GM21723 (cell line): ENCODE results near the gene RUSF1.

Experiments
- ATAC-seq: cut with Tn5 transposase; IDR thresholded peaks from one replicate; pipeline ENCODE4 v1.9.1; 2021; ENCODE audit warnings: mild to moderate bottlenecking, moderate library complexity; ENCODE audit not compliant: unreplicated experiment

Gene RUSF1

DNA sequence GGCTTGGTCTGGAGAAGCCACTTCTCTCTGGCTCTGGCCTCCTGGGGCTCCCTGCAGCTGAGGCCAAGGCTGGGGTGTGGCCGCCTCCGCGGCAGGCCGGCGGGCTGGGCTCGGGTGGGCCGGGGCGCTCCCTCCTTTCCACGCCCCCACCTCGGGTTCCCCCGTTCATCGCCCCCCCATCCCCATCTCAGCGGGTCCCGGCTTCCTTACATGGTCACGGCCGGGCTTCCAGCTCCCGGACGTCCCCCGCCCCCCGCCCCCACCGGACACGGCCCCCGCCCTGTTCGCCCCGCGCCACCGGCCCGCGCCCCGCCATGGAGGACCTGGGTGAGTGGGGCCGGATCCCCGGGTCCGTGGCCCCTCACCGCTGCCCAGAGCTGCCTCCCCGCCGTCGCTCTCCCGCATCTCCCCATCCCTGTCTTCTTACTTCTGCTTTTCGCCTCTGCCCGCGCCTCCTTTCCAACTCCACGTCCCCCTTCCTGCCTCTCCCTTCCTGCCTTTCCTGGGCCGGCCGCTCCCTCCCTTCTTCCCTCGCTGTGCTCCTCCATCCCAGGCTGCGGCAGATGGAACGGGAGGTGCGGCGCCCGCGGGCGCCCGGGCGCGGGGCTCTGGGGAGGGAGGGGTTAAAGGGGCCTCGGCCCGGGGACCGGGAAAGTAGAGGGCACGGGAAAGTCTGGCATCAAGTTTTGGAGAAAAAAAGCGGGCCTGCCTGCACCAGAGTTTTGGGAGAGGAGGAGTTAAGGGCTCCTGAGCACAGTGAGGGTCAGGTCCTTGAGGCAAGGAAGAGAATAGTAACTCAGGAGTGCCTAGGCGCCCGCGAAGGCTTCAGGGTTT lies 36.1 kb downstream of the RUSF1 start, which contains the start of gene TGFB1I1:
Gene TGFB1I1, plus strand, starts transcription at position 278 of the 834 bp plus-strand sequence. Its CDS starts 37 bp downstream, at position 315.
- no peak for ATAC-seq

DNA sequence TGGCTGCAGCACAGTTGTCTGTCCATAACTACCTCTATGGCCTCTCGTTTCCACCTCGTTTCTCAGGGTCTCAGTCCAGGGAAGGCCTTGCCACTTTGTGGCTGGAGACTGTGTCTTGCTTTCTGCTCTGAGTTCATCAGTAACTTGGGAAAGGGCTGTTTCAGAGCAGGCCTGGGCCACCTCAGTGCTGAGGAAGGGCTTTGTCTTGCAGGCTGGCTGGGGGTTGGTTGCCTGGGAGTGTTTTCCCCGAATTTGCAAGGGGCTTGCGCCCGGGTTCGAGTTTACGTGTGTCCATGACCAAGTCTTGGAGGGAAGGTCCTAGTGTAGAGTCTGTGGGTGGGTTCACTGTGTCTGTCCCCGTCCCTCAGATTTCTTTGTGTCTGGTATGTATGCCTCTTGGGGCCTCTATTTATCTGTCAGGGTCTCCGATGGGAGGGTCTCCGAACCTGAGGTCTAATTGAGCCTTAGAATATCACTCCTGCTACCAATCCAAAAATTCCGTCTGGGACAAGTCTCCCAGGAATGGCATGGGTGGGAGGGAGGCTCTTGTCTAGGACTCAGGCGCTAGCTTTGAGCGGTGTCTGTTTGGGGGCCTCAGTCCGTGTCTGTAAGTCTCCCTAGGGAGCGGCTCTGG lies 36.8 kb downstream of the RUSF1 start:
- ATAC-seq = no peak

DNA sequence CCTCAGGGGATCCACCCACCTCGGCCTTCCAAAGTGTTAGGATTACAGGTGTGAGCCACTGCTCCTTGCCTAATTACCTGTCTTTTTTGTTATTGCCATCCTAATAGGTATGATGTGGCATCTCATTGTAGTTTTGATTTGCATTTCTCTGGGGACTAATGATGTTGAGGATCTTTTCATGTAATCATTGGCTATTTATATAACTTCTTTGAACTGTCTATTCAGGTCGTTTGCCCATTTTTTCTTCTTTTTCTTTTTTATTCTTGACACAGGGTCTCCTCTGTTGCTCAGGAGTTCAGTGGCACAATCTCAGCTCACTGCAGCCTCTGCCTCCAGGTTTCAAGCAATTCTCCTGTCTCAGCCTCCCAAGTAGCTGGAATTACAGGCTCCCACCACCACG lies 37.6 kb downstream of the RUSF1 start:
- ATAC-seq = no peak

DNA sequence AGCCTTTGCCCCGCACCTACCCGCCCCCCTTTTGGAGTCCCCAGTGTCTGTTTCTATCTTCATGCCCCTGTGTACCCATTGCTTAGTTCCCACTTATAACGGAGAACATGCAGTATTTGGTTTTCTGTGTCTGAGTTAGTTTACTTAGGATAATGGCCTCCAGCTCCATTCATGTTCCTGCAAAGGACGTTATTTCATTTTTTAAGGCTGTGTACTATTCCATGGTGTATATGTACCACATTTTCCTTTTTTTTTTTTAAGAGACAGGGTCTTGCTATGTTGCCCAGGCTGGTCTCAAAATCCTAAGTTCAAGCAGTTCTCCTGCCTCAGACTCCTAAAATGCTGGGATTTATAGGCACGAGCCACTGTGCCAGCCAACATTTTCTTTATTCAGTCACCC lies 40.3 kb downstream of the RUSF1 start:
- no peak for ATAC-seq

DNA sequence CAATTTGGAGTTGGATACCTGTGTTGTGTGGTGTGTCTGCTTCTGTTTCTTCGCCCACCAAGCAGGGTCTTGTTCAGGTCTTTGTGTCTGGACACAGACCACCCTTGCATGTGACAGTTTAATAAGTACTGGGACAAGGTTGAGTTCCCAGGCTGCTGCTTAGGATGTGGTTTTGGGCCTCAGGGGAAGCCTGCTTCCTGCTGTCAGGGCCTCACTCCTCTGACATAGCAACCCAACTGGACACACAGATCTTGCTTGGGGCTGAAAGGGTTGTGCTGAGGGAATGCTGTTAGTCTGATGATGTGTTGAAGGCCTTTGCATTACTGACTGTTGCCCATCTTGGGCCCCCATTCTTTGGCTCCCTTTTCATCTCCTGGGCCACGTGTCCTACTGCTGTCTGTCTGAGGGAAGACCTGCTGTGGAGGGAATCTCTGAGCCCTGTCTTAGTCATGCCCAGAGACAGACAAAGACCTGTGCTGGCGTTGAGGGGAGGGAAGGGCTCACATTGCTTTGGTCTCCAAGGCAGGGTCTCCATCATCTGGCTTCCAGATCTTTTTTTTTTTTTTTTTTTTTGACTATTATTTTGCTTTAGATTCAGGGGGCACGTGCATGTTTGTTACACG lies 40.9 kb downstream of the RUSF1 start:
- ATAC-seq = no peak

DNA sequence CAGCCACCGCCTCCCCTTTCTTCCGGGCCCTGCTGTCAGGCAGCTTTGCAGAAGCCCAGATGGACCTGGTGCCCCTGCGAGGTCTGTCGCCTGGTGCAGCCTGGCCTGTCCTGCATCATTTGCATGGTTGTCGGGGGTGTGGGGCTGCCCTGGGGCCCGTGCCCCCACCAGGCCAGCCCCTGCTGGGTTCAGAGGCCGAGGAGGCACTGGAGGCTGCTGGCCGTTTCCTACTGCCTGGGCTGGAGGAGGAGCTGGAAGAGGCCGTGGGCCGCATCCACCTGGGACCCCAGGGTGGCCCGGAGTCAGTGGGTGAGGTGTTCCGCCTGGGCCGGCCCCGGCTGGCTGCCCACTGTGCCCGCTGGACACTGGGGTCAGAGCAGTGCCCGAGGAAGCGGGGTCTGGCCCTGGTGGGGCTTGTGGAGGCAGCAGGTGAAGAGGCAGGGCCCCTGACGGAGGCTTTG lies 41.8 kb downstream of the RUSF1 start:
- ATAC-seq = no peak

DNA sequence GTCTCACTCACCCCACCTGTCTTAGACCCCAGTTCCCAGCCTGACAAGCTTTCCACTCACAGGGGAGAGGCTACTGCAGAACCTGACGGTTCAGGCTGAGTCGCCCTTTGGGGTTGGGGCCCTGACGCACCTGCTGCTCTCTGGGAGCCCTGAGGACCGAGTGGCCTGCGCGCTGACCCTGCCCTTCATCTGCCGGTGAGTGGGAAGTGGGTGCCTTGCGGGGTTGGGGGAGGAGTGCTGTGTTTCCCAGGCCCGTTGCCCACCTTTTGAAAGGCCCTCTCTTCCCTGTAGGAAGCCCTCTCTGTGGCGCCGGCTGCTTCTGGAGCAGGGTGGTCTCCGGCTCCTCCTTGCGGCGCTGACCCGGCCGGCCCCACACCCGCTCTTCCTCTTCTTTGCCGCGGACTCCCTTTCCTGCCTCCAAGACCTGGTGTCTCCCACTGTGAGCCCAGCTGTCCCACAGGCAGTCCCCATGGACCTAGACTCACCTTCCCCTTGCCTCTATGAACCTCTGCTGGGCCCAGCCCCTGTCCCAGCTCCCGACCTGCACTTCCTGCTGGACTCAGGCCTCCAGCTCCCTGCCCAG lies 42.3 kb downstream of the RUSF1 start:
- ATAC-seq = no peak

DNA sequence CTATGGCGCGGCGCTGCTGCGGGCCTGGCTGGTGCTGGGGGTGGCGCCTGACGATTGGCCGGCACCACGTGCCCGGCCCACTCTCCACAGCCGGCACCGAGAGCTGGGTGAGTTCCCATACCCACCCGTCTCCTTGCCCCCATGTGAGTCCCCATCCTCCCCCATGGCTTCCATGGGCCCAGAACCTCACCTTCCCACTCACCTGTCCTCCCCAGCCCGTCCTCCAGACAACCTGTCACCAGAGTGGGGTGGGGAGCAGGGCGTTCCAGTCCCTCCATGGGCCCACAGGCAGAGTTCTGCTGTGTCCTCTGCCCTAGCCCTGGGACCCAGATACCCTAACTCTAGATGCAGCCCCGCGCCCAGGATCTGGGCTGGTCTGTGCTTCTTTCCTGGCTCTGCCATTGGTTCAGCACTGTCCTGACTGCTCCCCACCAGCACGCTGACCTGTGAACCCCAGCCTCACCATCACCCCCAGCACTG lies 43.4 kb downstream of the RUSF1 start:
- ATAC-seq = no peak

DNA sequence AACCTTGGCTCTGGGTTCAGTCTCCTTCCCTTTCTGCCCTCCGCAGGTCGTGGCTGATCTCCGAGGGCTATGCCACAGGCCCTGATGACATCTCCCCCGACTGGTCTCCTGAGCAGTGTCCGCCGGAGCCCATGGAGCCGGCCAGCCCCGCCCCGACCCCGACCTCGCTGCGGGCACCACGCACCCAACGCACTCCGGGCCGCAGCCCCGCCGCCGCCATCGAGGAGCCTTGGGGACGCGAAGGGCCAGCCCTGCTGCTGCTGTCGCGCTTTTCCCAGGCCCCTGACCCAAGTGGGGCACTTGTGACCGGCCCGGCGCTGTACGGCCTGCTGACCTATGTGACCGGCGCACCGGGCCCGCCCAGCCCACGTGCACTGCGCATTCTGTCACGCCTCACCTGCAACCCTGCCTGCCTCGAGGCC lies 43.8 kb downstream of the RUSF1 start:
- ATAC-seq = no peak

DNA sequence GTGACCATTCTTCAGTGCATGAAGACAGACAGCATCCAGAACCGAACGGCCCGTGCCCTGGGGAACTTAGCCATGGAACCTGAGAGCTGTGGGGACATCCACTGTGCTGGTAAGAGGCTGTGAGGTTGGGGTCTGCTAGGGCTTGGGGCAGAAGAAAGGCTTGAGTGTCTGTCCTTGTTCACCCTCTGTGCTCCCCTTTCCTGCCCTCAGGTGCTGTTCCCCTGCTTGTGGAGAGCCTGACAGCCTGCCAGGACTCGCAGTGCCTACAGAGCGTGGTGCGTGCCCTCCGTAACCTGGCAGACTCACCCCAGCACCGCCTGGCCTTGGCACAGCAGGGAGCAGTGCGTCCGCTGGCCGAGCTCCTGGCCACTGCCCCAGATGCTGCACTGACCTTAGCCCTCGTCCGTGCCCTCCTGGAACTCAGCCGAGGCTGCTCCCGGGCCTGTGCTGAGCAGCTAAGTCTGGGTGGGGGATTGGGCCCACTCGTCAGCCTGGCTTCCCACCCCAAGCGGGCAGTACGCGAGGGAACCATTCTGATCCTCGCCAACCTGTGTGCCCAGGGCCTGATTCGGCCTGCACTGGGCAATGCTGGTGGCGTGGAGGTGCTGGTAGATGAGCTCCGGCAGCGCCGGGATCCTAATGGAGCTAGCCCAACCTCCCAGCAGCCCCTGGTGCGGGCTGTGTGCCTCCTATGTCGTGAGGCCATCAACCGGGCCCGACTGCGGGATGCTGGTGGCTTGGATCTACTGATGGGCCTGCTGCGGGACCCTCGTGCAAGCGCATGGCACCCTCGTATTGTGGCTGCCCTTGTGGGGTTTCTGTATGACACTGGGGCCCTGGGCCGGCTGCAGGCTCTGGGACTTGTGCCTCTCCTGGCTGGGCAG lies 46.0 kb downstream of the RUSF1 start:
- no peak for ATAC-seq

DNA sequence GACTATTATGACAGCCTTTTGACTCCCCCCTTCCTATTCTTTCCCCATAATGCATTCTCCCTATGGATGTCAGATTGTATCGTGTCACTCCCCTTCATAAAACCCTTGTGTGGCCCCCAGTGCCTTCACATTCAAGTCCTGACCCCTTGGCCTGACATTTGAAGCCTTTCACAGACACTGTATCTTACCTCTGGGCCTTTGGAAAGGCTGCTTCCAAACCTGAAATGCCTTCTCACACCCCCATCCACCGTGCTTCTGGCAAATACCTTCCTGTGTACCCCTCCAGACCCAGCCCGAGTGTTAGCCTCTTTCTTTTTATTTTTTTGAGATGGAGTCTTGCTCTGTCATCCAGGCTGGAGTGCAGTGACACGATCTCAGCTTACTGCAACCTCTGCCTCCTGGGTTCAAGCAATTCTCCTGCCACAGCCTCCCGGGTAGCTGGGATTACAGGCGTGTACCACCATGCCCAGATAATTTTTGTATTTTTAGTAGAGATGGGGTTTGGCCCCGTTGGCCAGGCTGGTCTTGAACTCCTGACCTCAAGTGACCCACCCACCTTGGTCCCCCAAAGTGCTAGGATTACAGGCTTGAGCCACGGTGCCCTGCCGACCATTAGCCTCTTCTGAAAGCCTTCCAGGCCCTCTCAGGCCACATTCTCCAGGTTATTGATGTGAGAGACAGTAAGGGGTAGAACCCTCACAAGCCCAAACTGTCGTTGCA lies 46.8 kb downstream of the RUSF1 start:
- ATAC-seq = no peak

DNA sequence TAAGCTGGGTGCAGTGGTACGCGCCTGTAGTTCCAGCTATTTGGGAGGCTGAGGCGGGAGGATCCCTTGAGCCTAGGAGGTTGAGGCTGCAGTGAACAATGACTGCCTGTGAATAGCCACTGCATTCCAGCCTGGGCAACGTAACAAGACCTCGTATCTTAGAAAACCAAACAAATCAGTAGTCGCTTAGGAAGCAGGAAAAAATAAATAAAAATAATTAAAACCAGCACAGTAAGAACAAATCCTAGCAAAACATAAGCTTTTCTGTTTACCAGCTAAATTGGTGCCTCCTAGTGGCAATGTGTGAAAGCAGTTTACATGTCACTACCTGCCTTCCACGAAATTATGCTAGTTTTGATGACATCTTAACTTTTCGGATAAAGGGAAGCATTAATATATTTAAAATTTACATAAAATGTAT lies 47.6 kb downstream of the RUSF1 start:
- ATAC-seq = no peak

DNA sequence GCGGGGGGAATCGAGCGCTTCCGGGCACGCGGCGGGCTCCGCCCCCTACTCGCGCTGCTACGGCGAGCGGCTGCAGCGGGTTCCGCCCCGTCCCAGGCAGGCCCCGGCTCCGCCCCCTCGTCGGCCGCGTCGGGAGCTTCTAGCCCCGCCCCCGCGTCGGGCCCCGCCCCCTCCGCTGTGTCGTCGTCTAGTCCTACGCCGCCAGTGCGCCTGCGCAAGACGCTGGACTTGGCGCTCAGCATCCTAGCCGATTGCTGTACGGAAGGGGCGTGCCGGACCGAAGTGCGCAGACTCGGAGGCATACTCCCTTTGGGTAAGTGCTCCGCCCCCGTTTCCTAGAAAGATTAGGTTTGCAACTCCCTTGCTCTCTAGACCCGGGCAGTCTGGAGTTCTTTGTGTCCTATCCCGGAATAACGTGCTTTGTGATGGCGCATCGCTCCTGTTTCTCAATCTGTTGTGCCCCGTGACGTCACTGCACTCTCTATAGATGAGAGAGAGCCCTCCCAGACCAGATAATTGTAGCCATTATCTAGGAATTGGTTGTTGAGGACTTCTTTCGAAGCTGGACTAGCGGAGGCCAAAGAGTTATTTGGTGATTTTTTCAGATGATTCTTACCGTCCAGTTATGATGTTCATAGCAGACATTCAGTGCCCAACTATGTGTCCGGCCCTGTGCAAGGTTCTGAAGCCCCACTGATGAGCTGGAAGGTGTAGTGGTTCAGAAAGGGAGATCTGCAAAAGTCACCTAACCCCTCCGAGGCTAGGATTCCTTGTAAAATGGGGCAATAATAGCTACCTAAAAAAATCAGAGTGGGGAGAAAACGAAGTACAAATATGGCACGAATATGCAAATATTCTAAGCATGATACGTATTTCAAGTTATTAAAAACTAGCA lies 48.3 kb downstream of the RUSF1 start:
- ATAC-seq = peak; percentile 71

DNA sequence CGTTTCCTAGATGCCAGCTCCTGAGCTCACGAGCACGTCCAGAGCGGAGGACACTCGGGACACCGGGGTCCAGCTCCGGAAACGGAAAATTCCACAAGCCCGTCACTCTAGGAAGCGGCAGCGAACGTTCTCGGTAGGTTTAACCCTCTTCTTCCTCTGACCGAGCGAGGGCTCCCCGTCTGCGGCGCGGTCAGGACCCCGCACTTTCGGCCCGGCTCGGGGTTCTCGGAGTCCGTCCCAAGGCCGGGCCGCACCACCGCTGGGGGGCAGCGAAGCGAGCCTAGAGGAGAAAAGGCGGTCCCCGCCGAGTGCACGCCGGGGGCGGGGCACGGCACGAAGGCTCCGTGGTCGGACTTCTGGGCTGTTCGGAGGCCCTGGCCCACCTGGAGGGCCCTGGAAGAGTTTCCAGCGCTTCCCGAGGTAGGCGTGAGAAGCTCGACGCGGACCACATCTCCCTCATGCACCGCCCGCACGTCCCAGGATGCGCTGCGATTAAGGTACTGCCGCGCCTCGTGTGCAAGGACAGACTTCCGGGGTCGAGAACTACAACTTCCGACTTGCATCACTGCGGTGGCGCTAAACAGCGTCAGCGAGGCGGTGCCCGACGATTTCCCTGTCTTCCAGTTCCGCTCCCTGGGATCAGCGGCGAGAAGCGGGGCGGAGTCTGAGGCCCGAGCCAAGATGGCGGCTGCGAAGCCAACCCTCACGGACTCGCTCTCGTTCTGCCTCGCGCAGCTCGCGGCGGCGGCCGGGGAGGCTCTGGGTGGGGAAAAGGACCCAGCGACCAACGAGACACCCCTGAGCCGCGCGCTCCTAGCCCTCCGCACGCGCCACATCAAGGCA lies 49.1 kb downstream of the RUSF1 start, which contains the start of gene ARMC5:
Gene ARMC5, plus strand, starts transcription at position 658 of the 843 bp plus-strand sequence. Its CDS starts 24 bp downstream, at position 682.
- peak; percentile 75 for ATAC-seq

DNA sequence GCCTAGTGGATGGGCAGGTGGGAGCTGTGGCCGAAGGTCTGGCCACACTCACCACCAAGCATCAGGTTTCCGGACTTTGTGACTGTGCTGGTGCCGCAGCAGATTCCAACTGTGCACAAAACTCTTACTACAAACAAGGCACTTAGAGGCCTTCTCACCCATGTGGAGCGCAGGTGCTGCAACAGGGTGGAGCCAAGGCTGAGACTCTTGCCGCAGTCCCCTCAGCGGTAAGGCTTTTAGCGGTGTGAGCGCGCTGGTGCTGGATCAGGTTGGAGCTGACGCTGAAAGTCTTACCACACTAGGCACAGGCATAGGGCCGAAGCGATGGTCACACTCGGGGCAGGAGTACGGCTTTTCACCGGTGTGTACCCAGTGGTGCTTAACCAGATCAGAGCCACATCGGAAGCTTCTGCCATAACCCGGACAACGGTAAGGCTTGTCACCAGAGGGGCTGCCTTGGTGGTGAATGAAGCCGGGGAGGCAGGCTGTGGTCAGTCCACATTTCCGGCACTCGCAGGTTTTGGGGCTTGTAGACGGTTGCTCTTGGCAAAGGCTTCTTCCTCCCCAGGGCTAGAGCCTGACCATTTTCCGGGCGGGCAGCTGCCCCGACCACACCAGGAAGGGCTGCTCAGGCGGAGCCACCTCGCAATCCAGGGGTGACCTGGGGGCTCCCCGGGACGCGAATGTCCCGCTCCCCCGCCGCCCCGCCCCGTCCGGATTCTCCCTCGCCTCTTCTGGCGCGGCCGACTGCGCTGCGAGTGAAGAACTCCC lies 49.9 kb downstream of the RUSF1 start:
- no peak for ATAC-seq

DNA sequence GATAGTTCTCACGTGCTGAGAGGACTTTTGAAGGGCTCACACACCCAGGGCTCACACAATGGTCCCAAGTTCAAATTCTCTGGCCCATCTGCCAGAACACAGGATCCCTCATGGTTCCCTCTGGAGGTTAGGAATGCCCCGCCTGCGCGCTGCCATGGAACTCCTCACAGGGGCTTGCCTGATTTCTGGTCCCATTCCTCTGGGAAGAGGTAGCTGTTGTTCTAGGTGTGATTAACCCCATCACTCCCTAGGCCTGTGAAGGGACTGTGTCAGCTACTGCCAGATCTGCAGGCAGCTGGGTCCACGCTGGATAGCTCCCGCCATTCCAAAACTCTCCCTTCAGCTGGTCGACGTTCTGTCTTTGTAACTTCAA lies 51.2 kb downstream of the RUSF1 start:
- no peak for ATAC-seq
